C4-2B (cell line): ENCODE data around the gene ILF3.

ENCODE experiments used
- H3K27ac ChIP-seq: fragments of 450-650 bp; 2 replicates; pipeline ENCODE4 v1.5.1; 2017
- CTCF ChIP-seq: fragments of 450-650 bp; conservative IDR thresholded peaks from 2 replicates; pipeline ENCODE4 v1.5.1; 2017; ENCODE audit warnings: mild to moderate bottlenecking
- ZFX ChIP-seq: fragments of 450-650 bp; IDR thresholded peaks from 2 replicates; pipeline ENCODE4 v1.6.1; 2017

Gene ILF3

GRCh38 chr19:10686661-10687517 is 32.7 kb downstream of the ILF3 start:
- no peak overlapping the region for H3K27ac ChIP-seq
- TF ChIP-seq CTCF: no peak
- TF ChIP-seq ZFX: no peak

GRCh38 chr19:10687518-10688288 is 33.6 kb downstream of the ILF3 start:
- no peak overlapping the region for H3K27ac ChIP-seq
- TF ChIP-seq ZFX (no peak), CTCF (no peak)

- no peak overlapping the region for H3K27ac ChIP-seq
- TF ChIP-seq ZFX (no peak), CTCF (no peak)
Observed at GRCh38 chr19:10688545-10689280, 34.6 kb downstream of the ILF3 start.

GRCh38 chr19:10690341-10690781 is 36.2 kb downstream of the ILF3 start:
- TF ChIP-seq CTCF (no peak), ZFX (no peak)
- H3K27ac ChIP-seq: no peak overlapping the region

GRCh38 chr19:10691178-10691881 is 37.2 kb downstream of the ILF3 start:
- TF ChIP-seq ZFX: no peak
- no peak for TF ChIP-seq CTCF
- no peak overlapping the region for H3K27ac ChIP-seq

GRCh38 chr19:10691883-10692282 is 37.7 kb downstream of the ILF3 start:
- TF ChIP-seq ZFX: no peak
- TF ChIP-seq CTCF: no peak
- H3K27ac ChIP-seq: no peak overlapping the region
